Tibial nerve (tissue), 3 donors: Measurements from ENCODE around the gene TADA3.

Source experiments
- POLR2A ChIP-seq, 2 donors: fragments of 450-650 bp; IDR thresholded peaks; one replicate each; pipeline ENCODE4 v1.6.1; 2017; ENCODE audit warnings: antibody characterized with exemption in 2 of 2, mild to moderate bottlenecking in 2 of 2, moderate library complexity in 2 of 2
- TF ChIP-seq, protein P1 (sequence below), 5 experiments: fragments of 200-600 bp in 3 of 5; fragments of 450-650 bp in 2 of 5; sonication (generic) in 3 of 5; IDR thresholded peaks; one replicate each; pipeline ENCODE4 v1.5.1; 2016 to 2019; ENCODE audit warnings: antibody characterized with exemption in 5 of 5, mild to moderate bottlenecking in 3 of 5, moderate library complexity in 2 of 5

- no peak for TF ChIP-seq POLR2A (IDR thresholded peaks at IDR 0.05)
- TF ChIP-seq, protein P1, sequence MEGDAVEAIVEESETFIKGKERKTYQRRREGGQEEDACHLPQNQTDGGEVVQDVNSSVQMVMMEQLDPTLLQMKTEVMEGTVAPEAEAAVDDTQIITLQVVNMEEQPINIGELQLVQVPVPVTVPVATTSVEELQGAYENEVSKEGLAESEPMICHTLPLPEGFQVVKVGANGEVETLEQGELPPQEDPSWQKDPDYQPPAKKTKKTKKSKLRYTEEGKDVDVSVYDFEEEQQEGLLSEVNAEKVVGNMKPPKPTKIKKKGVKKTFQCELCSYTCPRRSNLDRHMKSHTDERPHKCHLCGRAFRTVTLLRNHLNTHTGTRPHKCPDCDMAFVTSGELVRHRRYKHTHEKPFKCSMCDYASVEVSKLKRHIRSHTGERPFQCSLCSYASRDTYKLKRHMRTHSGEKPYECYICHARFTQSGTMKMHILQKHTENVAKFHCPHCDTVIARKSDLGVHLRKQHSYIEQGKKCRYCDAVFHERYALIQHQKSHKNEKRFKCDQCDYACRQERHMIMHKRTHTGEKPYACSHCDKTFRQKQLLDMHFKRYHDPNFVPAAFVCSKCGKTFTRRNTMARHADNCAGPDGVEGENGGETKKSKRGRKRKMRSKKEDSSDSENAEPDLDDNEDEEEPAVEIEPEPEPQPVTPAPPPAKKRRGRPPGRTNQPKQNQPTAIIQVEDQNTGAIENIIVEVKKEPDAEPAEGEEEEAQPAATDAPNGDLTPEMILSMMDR (IDR thresholded peaks at IDR 0.05), result no peak
These were observed 48.1 kb downstream of the TADA3 start for GRCh38 chr3:9744162-9744561.
